ENCODE results near the gene COL5A1.

- TF ChIP-seq, protein P1, sequence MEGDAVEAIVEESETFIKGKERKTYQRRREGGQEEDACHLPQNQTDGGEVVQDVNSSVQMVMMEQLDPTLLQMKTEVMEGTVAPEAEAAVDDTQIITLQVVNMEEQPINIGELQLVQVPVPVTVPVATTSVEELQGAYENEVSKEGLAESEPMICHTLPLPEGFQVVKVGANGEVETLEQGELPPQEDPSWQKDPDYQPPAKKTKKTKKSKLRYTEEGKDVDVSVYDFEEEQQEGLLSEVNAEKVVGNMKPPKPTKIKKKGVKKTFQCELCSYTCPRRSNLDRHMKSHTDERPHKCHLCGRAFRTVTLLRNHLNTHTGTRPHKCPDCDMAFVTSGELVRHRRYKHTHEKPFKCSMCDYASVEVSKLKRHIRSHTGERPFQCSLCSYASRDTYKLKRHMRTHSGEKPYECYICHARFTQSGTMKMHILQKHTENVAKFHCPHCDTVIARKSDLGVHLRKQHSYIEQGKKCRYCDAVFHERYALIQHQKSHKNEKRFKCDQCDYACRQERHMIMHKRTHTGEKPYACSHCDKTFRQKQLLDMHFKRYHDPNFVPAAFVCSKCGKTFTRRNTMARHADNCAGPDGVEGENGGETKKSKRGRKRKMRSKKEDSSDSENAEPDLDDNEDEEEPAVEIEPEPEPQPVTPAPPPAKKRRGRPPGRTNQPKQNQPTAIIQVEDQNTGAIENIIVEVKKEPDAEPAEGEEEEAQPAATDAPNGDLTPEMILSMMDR (IDR thresholded peaks at IDR 0.05) = no peak
- TF ChIP-seq EZH2 (IDR thresholded peaks at IDR 0.05) = no peak
Measured at GRCh38 chr9:134846187-134846586, 204.6 kb downstream of the COL5A1 start.
